Esophagus squamous epithelium (tissue), 5 donors: ENCODE data around the gene BCL7B. TPM values are rescaled to one million over a fixed set of nuclear protein-coding genes. Genes with fewer than 3 reads are reported as not detected.

ENCODE experiments used
- DNase-seq: peaks from one replicate; lab custom pipeline; 2025; lab: John Stamatoyannopoulos, UW
- H3K27ac ChIP-seq, 4 donors: fragments of 200-600 bp; sonication (generic); one replicate each; pipeline ENCODE4 v1.5.1; 2016 to 2019; ENCODE audit warnings: mild to moderate bottlenecking in 1 of 4
- H3K27me3 ChIP-seq, 4 donors: fragments of 200-600 bp; sonication (generic); 1 replicate in 3 of 4; 2 replicates in 1 of 4; pipeline versions ENCODE4 v1.5.1 to v1.6.0; 2017 to 2021; ENCODE audit warnings: antibody characterized with exemption in 1 of 4
- H3K36me3 ChIP-seq, 3 donors: fragments of 200-600 bp; sonication (generic); one replicate each; pipeline ENCODE4 v1.5.1; 2016 to 2019
- H3K4me1 ChIP-seq, 3 donors: fragments of 200-600 bp; sonication (generic); one replicate each; pipeline ENCODE4 v1.5.1; 2017 to 2019
- H3K4me3 ChIP-seq, 4 donors: fragments of 200-600 bp; sonication (generic); 1 replicate in 3 of 4; 2 replicates in 1 of 4; pipeline ENCODE4 v1.5.1; 2016 to 2019; ENCODE audit warnings: mild to moderate bottlenecking in 2 of 4, moderate library complexity in 1 of 4
- H3K9me3 ChIP-seq, 3 donors: fragments of 200-600 bp; sonication (generic); one replicate each; pipeline ENCODE4 v1.5.1; 2016 to 2019
- POLR2A ChIP-seq, 4 donors: fragments of 450-650 bp; IDR thresholded peaks; one replicate each; pipeline ENCODE4 v1.6.1; 2017; ENCODE audit warnings: antibody characterized with exemption in 4 of 4, mild to moderate bottlenecking in 4 of 4, moderate library complexity in 3 of 4
- WGBS, 2 donors: methylation state at CpG; one replicate each; pipeline ENCODE4 v1.1.5; 2018; 5-methylcytosine and 5-hydroxymethylcytosine counted together
- intact Hi-C: fragments of 100-400 bp; cut with DNase I; formaldehyde crosslinking; loops from one replicate; pipeline ENCODE4 v1.15.0; 2022
- total RNA-seq, 4 donors: library from RNA; depleted of rRNA; stranded (reverse); fragments of >200 nt; gene quantifications; one replicate each; pipeline ENCODE4 v1.1.0, GENCODE V29; 2016
- TF ChIP-seq, protein P1 (sequence below), 6 experiments: fragments of 450-650 bp in 4 of 6; fragments of 200-600 bp in 2 of 6; sonication (generic) in 2 of 6; IDR thresholded peaks; one replicate each; pipeline ENCODE4 v1.5.1; 2016 to 2019; ENCODE audit warnings: antibody characterized with exemption in 6 of 6, mild to moderate bottlenecking in 4 of 6, moderate library complexity in 4 of 6
- donor health status: DM: yes; HTN: yes; CAD: no.

The BCL7B gene
- total RNA-seq, 4 donors from 2014 or later = 39.8 to 55.3 (median 43.0) TPM

DNA sequence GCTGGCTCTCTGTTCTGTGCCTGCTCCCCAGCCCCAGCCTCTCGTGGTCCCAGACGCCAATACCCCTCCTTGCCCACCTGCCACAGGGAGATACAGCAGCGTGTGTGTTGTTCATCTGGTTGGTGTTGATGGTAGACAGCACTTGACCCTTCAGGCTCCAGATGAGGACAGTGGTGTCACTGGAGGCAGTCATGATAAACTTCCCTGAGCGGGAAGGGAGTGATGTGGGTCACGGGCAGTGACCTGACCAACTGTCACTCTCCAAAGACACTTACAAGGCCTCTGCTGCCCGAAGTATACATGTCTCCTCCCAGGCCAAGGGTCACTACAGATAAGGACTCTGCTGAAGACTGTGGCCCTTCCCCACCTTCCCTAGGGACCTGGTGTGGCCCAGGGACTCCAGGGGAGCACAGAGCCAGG lies 15.3 kb upstream of the BCL7B start:
- TF ChIP-seq POLR2A (IDR thresholded peaks at IDR 0.05) = no peak
- TF ChIP-seq, protein P1, sequence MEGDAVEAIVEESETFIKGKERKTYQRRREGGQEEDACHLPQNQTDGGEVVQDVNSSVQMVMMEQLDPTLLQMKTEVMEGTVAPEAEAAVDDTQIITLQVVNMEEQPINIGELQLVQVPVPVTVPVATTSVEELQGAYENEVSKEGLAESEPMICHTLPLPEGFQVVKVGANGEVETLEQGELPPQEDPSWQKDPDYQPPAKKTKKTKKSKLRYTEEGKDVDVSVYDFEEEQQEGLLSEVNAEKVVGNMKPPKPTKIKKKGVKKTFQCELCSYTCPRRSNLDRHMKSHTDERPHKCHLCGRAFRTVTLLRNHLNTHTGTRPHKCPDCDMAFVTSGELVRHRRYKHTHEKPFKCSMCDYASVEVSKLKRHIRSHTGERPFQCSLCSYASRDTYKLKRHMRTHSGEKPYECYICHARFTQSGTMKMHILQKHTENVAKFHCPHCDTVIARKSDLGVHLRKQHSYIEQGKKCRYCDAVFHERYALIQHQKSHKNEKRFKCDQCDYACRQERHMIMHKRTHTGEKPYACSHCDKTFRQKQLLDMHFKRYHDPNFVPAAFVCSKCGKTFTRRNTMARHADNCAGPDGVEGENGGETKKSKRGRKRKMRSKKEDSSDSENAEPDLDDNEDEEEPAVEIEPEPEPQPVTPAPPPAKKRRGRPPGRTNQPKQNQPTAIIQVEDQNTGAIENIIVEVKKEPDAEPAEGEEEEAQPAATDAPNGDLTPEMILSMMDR (IDR thresholded peaks at IDR 0.05) = no peak
- H3K36me3 ChIP-seq = peaks cover 45 to 81% (median 45%) of the 10 kb centered on the region in 3 donors
- no peaks in the 10 kb centered on the region for H3K27me3 ChIP-seq
- no peak for DNase-seq
- intact Hi-C loops = no loop called here
- 78 to 83% methylated on average over 2 to 3 of the region's 6 CpGs for WGBS, 2 donors
- H3K9me3 ChIP-seq = no peaks in the 10 kb centered on the region
- H3K4me1 ChIP-seq = peaks cover 15 to 23% (median 16%) of the 10 kb centered on the region in 3 donors
- H3K4me3 ChIP-seq = no peak overlapping the region
- H3K27ac ChIP-seq = no peak overlapping the region

DNA sequence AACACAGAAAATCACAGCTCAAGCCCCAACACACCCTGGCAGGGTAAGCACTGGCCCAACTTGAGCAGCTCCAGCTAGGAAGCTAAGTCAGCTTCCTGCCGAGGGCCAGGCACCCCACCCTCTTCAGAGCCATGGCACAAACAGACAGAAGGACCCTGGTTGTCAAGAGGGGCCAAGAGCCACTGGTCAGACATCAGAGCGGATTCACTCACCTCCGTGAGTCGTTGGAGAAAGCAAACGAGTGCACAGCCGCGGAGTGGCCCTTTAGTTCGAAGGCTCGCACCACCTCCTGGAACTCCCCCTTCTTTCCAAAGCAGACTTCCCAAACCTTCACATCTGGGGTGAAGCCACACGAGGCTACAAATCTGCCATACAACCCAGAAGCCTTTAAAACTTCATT lies 13.5 kb upstream of the BCL7B start:
- Histone ChIP-seq H3K4me3 (no peak overlapping the region), H3K36me3 (peaks cover 45 to 83% (median 45%) of the 10 kb centered on the region in 3 donors), H3K27me3 (no peaks in the 10 kb centered on the region), H3K4me1 (peaks cover 0 to 10% (median 3%) of the 10 kb centered on the region in 3 donors), H3K9me3 (no peaks in the 10 kb centered on the region), H3K27ac (no peak overlapping the region)
- TF ChIP-seq POLR2A (IDR thresholded peaks at IDR 0.05) = no peak
- TF ChIP-seq, protein P1 (IDR thresholded peaks at IDR 0.05) = no peak
- intact Hi-C loops = no loop called here
- 94% methylated on average over 9 of the region's 10 CpGs for WGBS, 2 donors
- no peak for DNase-seq

DNA sequence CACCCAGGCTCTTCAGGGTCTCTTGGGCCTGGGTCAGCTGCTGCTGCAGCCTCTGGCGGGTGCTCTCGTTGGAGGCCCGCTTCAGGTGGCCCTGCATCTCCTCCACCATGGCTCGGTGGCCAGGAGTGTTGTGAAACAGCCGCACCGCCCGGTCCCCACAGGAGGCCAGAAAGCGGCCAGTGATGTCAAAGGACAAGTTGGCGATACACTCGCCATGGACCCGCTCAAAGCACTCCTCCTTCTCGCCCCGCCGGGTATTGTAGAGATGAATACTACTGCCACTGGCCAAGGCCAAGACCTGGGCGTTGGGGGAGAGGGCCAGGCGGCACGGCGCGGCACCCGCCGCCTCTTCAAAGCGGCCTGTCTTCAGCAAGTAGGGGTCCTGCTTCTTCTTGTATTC lies 13.0 kb upstream of the BCL7B start:
- H3K4me3 ChIP-seq = no peak overlapping the region
- H3K9me3 ChIP-seq = no peaks in the 10 kb centered on the region
- peaks cover 0 to 8% (median 0%) of the 10 kb centered on the region in 3 donors for H3K4me1 ChIP-seq
- H3K36me3 ChIP-seq = peaks cover 45 to 79% (median 45%) of the 10 kb centered on the region in 3 donors
- intact Hi-C loops = no loop called here
- no peak for TF ChIP-seq POLR2A (IDR thresholded peaks at IDR 0.05)
- TF ChIP-seq, protein P1 (IDR thresholded peaks at IDR 0.05) = no peak
- H3K27me3 ChIP-seq = no peaks in the 10 kb centered on the region
- H3K27ac ChIP-seq = no peak overlapping the region
- no peak for DNase-seq
- 96% methylated on average over 15 of the region's 22 CpGs; no CpG with 5 or more reads in 1 of the 2 donors for WGBS, 2 donors

DNA sequence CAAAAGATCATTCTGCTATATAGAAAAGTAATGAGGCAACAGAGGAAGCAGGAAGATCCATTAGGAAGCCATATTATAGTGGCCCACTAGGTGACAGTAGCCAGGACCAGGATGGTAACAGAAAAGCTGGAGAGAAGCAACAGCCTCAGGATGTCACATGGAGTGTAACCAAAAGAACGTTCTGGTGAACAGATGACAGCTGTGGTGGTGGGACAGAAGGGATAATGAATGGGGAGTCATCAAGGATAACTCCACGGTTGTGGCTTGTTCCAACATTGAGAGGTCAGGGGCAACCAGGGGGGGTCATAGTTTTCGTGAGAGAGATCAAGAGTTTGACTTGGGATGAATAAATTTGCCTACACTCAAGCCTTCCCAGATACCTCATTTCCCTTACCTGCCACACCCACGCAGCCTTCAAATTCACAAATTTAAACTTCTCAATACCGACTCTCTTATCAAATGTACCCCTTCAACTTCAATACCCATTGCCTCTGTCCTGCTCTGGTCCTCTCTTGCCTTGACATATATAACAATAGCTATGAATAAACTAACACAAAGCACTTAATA lies 11.6 kb upstream of the BCL7B start:
- WGBS, 2 donors = 74 to 75% methylated on average over 5 of the region's 5 CpGs
- intact Hi-C loops = no loop called here

More for the DNA sequence above, 11.6 kb upstream of the BCL7B start:
- Histone ChIP-seq H3K4me1 (peaks cover 0 to 8% (median 0%) of the 10 kb centered on the region in 3 donors), H3K4me3 (no peak overlapping the region), H3K36me3 (peaks cover 42 to 65% (median 43%) of the 10 kb centered on the region in 3 donors), H3K9me3 (no peaks in the 10 kb centered on the region), H3K27me3 (no peaks in the 10 kb centered on the region), H3K27ac (no peak overlapping the region)
- TF ChIP-seq, protein P1 (IDR thresholded peaks at IDR 0.05) = no peak
- no peak for TF ChIP-seq POLR2A (IDR thresholded peaks at IDR 0.05)
- DNase-seq = no peak
